ENCODE measurements around the gene TFF3.
"Not testable (repeated sequence)": the region's sequence is repeated elsewhere in the genome, so short reads cannot be mapped to it uniquely, and the experiment has no call there.

The TFF3 gene

GRCh38 chr21:42303443-42303842 lies 11.8 kb downstream of the TFF3 start:
- no peak for DNase-seq

- no peak for DNase-seq
Measured at GRCh38 chr21:42302794-42303193, 12.4 kb downstream of the TFF3 start.

GRCh38 chr21:42302076-42302650 lies 13.0 kb downstream of the TFF3 start:
- no peak for DNase-seq

GRCh38 chr21:42301371-42302075 lies 13.7 kb downstream of the TFF3 start:
- no peak for DNase-seq

- no peak for DNase-seq
Measured at GRCh38 chr21:42300956-42301355, 14.3 kb downstream of the TFF3 start.

GRCh38 chr21:42300045-42300583 lies 15.1 kb downstream of the TFF3 start:
- no peak for DNase-seq

GRCh38 chr21:42299324-42300044 lies 15.7 kb downstream of the TFF3 start:
- no peak for DNase-seq

- DNase-seq: no peak
Measured at GRCh38 chr21:42298657-42299056, 16.6 kb downstream of the TFF3 start.

- no peak for DNase-seq
Measured at GRCh38 chr21:42298237-42298636, 17.0 kb downstream of the TFF3 start.

- no peak for DNase-seq
Measured at GRCh38 chr21:42297377-42297776, 17.8 kb downstream of the TFF3 start.

- DNase-seq: no peak
Measured at GRCh38 chr21:42296501-42296900, 18.7 kb downstream of the TFF3 start.

- DNase-seq: no peak
Measured at GRCh38 chr21:42295845-42296244, 19.4 kb downstream of the TFF3 start.

GRCh38 chr21:42294273-42294880 lies 20.8 kb downstream of the TFF3 start:
- DNase-seq: no peak

GRCh38 chr21:42293649-42294272 lies 21.4 kb downstream of the TFF3 start:
- no peak for DNase-seq

- DNase-seq: not testable (repeated sequence)
Measured at GRCh38 chr21:42292563-42293142, 22.6 kb downstream of the TFF3 start.

GRCh38 chr21:42291751-42292562 lies 23.3 kb downstream of the TFF3 start:
- no peak for DNase-seq

GRCh38 chr21:42291003-42291750 lies 24.0 kb downstream of the TFF3 start:
- DNase-seq: no peak

- no peak for DNase-seq
Measured at GRCh38 chr21:42290505-42290904, 24.7 kb downstream of the TFF3 start.

GRCh38 chr21:42289926-42290325 lies 25.3 kb downstream of the TFF3 start:
- no peak for DNase-seq

GRCh38 chr21:42288962-42289361 lies 26.2 kb downstream of the TFF3 start:
- DNase-seq: no peak

Data from NCI-H1105 (cell line).